Thyroid gland (tissue), 4 donors: ENCODE measurements around the gene RAP2C.

Source experiments
- POLR2A ChIP-seq, 2 donors: fragments of 450-650 bp; IDR thresholded peaks; one replicate each; pipeline ENCODE4 v1.6.1; 2017; ENCODE audit warnings: antibody characterized with exemption in 2 of 2, mild to moderate bottlenecking in 2 of 2, moderate library complexity in 1 of 2
- TF ChIP-seq, protein P1 (sequence below), 6 experiments: fragments of 200-600 bp in 3 of 6; fragments of 450-650 bp in 3 of 6; sonication (generic) in 3 of 6; IDR thresholded peaks; one replicate each; pipeline ENCODE4 v1.5.1; 2016 to 2019; ENCODE audit warnings: antibody characterized with exemption in 6 of 6, mild to moderate bottlenecking in 2 of 6, inconsistent platforms in 1 of 6, moderate library complexity in 1 of 6

- TF ChIP-seq, protein P1, sequence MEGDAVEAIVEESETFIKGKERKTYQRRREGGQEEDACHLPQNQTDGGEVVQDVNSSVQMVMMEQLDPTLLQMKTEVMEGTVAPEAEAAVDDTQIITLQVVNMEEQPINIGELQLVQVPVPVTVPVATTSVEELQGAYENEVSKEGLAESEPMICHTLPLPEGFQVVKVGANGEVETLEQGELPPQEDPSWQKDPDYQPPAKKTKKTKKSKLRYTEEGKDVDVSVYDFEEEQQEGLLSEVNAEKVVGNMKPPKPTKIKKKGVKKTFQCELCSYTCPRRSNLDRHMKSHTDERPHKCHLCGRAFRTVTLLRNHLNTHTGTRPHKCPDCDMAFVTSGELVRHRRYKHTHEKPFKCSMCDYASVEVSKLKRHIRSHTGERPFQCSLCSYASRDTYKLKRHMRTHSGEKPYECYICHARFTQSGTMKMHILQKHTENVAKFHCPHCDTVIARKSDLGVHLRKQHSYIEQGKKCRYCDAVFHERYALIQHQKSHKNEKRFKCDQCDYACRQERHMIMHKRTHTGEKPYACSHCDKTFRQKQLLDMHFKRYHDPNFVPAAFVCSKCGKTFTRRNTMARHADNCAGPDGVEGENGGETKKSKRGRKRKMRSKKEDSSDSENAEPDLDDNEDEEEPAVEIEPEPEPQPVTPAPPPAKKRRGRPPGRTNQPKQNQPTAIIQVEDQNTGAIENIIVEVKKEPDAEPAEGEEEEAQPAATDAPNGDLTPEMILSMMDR (IDR thresholded peaks at IDR 0.05) = no peak
- TF ChIP-seq POLR2A (IDR thresholded peaks at IDR 0.05) = no peak
Measured at GRCh38 chrX:132204629-132205028, 14.6 kb downstream of the RAP2C start.
